ENCODE measurements around the gene ARHGEF7. TPM values are rescaled to one million over a fixed set of nuclear protein-coding genes. Genes with fewer than 3 reads are reported as not detected.

The ARHGEF7 gene
- total RNA-seq, 5 donors from 2014 or later (not counting 1 experiment from before 2014, with no cell fraction given): 68.0 to 85.8 (median 83.7) TPM

DNA sequence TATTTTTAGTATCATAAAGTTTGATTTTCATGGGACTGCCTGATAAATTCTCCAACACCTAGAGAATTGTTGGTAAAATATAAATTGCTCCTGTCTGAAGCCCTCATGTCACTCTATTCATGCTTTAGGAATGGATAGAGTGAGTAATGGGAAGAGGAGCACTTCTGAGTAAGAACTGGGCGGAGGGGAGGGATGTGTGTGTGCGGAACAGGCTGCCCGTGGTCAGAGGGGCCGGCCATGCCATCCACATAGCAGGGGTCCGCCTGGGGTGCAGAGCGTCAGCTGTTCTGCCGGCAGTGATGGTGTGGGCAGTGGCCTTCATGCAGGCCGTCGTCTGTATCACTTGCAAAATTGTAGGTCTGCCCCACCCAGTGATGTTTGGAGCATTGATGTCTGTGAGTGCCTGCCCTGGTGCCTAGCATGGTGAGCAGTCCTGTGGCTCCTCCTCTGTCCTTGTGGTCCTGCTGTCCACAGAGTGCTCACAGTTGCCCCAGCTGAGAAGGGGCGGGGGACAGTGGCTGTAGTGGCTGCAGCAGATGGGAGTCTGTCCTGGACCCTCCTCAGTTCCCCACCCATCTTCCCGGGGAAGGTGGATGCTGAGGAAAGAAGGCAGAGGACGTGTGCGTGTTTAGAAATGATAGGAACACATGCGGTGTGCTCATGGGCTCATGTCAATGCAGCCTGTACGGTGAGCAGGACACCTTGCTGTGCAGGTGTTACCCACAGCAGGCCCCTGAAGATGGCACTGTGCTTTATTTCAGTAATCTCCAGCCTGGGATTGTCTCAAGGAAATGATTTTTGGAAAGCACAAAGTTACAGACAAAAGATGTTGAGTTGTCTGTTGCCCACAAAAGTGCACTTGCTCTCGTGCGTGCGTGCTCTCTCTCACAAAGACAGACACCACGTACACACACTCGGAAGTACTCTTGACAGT, 155.9 kb downstream of the ARHGEF7 start:
- H3K4me3 Mint-ChIP-seq: no peak overlapping the region
- Histone ChIP-seq H3K27ac (ENCODE audit: low read length) (no peak overlapping the region), H3K9me3 (no peaks in the 10 kb centered on the region), H3K36me3 (ENCODE audit: control insufficient read depth in 2 of 2, extremely low read depth in 1 of 2, insufficient read depth in 1 of 2, low read length in 1 of 2) (peaks cover 14 to 64% of the 10 kb centered on the region in 2 donors), H3K27me3 (replicated peaks in 1 of 2; ENCODE audit: control insufficient read depth in 2 of 2, extremely low read depth in 1 of 2, insufficient read depth in 2 of 2, low read length in 1 of 2) (no peaks in the 10 kb centered on the region), H3K4me1 (ENCODE audit: control insufficient read depth in 1 of 2, extremely low read depth in 1 of 2, insufficient read depth in 2 of 2, low read length in 2 of 2) (no peaks in the 10 kb centered on the region), H3K4me3 (ENCODE audit: control insufficient read depth in 1 of 2, extremely low read depth in 1 of 2, low read length in 1 of 2) (no peak overlapping the region)
- DNase-seq (no peak), ATAC-seq (replicated peaks in 1 of 4) (no peak)
- H3K9me3 Mint-ChIP-seq: no peaks in the 10 kb centered on the region
- H3K36me3 Mint-ChIP-seq: peaks cover 68% of the 10 kb centered on the region
- no peaks in the 10 kb centered on the region for H3K27me3 Mint-ChIP-seq
- H3K27ac Mint-ChIP-seq: no peak overlapping the region
- CTCF ChIA-PET: no interaction called here
- POLR2A ChIA-PET: no interaction called here
- H3K4me1 Mint-ChIP-seq: peaks cover 0 to 6% (median 5%) of the 10 kb centered on the region in 3 donors
- 93% methylated on average over 13 of the region's 20 CpGs for WGBS (ENCODE audit: insufficient coverage)

DNA sequence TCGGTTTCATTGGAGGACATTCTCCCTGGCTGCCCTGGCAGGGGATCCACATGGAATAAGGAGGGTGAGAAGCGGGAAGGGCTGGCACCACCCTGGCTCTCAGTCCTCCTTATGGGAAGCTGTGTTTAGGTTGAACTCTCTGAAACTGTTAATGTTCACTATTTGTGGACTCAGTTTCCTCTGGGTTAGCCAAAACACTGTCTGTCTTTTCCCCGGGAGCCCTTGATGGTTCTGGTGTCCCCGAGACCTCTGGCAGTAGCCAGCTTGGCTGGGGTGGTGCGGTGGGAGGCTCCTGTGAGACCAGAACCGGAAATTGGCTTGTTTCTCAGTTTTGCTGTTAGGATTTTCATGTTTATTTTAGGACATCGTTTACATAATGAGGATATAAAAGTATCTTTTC, 157.0 kb downstream of the ARHGEF7 start:
- ChIA-PET CTCF (no interaction called here), POLR2A (no interaction called here)
- H3K27ac ChIP-seq (ENCODE audit: low read length): no peak overlapping the region
- H3K27me3 Mint-ChIP-seq: no peaks in the 10 kb centered on the region
- H3K36me3 Mint-ChIP-seq: peaks cover 69% of the 10 kb centered on the region
- peaks cover 0 to 5% (median 0%) of the 10 kb centered on the region in 3 donors for H3K4me1 Mint-ChIP-seq
- no peaks in the 10 kb centered on the region for H3K27me3 ChIP-seq (replicated peaks in 1 of 2; ENCODE audit: control insufficient read depth in 2 of 2, extremely low read depth in 1 of 2, insufficient read depth in 2 of 2, low read length in 1 of 2)
- no peak overlapping the region for H3K4me3 ChIP-seq (ENCODE audit: control insufficient read depth in 1 of 2, extremely low read depth in 1 of 2, low read length in 1 of 2)
- DNase-seq (no peak), ATAC-seq (replicated peaks in 1 of 4) (no peak)
- WGBS (ENCODE audit: insufficient coverage): 98% methylated on average over 6 of the region's 7 CpGs
- H3K4me1 ChIP-seq (ENCODE audit: control insufficient read depth in 1 of 2, extremely low read depth in 1 of 2, insufficient read depth in 2 of 2, low read length in 2 of 2): no peaks in the 10 kb centered on the region
- no peak overlapping the region for H3K4me3 Mint-ChIP-seq
- H3K9me3 ChIP-seq: no peaks in the 10 kb centered on the region
- peaks cover 14 to 69% of the 10 kb centered on the region in 2 donors for H3K36me3 ChIP-seq (ENCODE audit: control insufficient read depth in 2 of 2, extremely low read depth in 1 of 2, insufficient read depth in 1 of 2, low read length in 1 of 2)
- H3K27ac Mint-ChIP-seq: no peak overlapping the region
- no peaks in the 10 kb centered on the region for H3K9me3 Mint-ChIP-seq

DNA sequence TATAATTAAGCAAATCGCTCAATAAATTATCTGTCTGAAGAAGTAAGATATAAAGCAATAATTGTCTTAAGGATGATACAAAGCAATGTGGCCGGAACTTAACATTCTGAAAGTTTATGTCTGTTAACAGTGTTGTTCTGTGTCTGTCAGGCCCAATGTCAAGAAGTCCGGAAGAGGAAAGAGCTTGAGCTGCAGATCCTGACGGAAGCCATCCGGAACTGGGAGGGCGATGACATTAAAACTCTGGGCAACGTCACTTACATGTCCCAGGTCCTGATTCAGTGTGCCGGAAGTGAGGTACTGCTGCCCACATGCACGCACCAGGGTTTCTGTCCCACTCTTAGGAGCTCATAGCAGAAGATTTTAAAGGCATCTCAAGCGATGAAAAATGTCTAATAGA, 160.3 kb downstream of the ARHGEF7 start:
- H3K36me3 Mint-ChIP-seq: peaks cover 73% of the 10 kb centered on the region
- no peak for ATAC-seq (replicated peaks in 1 of 4)
- no peak overlapping the region for H3K27ac Mint-ChIP-seq
- WGBS (ENCODE audit: insufficient coverage): 95% methylated on average over 7 of the region's 10 CpGs
- H3K4me3 Mint-ChIP-seq: no peak overlapping the region
- H3K4me1 ChIP-seq (ENCODE audit: control insufficient read depth in 1 of 2, extremely low read depth in 1 of 2, insufficient read depth in 2 of 2, low read length in 2 of 2): no peaks in the 10 kb centered on the region
- H3K4me1 Mint-ChIP-seq: peaks cover 0 to 1% (median 0%) of the 10 kb centered on the region in 3 donors
- CTCF ChIA-PET: no interaction called here
- H3K9me3 Mint-ChIP-seq: no peaks in the 10 kb centered on the region
- peaks cover 6 to 72% of the 10 kb centered on the region in 2 donors for H3K36me3 ChIP-seq (ENCODE audit: control insufficient read depth in 2 of 2, extremely low read depth in 1 of 2, insufficient read depth in 1 of 2, low read length in 1 of 2)
- no peak overlapping the region for H3K4me3 ChIP-seq (ENCODE audit: control insufficient read depth in 1 of 2, extremely low read depth in 1 of 2, low read length in 1 of 2)
- no peak overlapping the region for H3K27ac ChIP-seq (ENCODE audit: low read length)
- no peaks in the 10 kb centered on the region for H3K27me3 ChIP-seq (replicated peaks in 1 of 2; ENCODE audit: control insufficient read depth in 2 of 2, extremely low read depth in 1 of 2, insufficient read depth in 2 of 2, low read length in 1 of 2)
- POLR2A ChIA-PET: no interaction called here
- no peaks in the 10 kb centered on the region for H3K27me3 Mint-ChIP-seq
- no peak for DNase-seq
- no peaks in the 10 kb centered on the region for H3K9me3 ChIP-seq

DNA sequence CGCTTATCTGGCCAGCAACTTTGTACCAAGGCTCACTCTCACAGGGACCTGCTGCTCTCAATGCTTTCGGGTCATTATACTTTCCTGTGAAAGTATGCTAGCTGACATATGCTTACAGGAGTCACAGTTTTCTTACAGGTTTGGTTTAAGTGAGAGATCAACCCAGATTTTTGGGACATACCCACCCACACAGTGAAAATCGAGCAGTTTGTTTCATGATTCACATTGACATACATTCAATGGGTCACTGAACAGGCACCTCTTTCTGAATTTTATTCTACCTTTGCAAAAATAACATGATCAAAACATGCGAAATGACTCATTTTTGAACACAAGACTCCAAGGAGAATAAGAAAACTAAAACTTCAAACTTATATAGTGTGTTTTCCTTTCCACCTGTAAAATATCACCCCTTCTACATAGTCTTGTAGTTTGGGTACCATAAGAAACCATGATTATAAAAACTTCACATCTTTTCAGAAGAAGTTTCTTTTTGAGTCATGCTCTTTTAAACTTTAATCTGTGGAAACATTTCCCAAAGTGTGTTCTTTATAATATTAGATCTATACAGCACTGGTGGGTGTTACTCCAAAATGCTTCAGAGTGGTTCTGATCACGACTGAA, 161.0 kb downstream of the ARHGEF7 start:
- CTCF ChIA-PET: no interaction called here
- WGBS (ENCODE audit: insufficient coverage): 29% methylated on average over 1 of the region's 5 CpGs

DNA sequence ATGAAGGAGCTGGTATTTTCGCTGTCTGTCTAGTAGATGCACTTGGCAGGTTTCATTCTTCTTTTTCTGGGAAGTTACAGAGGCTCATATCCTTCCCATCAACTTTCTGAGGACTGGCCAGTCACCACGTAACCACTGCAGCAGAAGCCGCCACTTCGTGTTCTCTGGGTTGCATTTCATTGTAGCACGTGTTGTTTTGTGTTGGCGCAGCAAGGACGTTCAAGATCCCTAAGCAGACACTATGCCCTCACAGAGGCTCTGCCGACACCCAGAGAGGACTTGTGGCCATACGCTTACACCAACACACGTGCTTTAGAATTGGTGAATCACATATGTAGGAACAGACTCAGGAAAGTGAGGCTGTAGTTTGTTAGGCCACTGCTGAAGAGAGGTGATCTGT, 163.1 kb downstream of the ARHGEF7 start:
- Histone ChIP-seq H3K9me3 (no peaks in the 10 kb centered on the region), H3K4me1 (ENCODE audit: control insufficient read depth in 1 of 2, extremely low read depth in 1 of 2, insufficient read depth in 2 of 2, low read length in 2 of 2) (no peaks in the 10 kb centered on the region), H3K36me3 (ENCODE audit: control insufficient read depth in 2 of 2, extremely low read depth in 1 of 2, insufficient read depth in 1 of 2, low read length in 1 of 2) (peaks cover 3 to 84% of the 10 kb centered on the region in 2 donors), H3K27ac (ENCODE audit: low read length) (no peak overlapping the region), H3K4me3 (ENCODE audit: control insufficient read depth in 1 of 2, extremely low read depth in 1 of 2, low read length in 1 of 2) (no peak overlapping the region), H3K27me3 (replicated peaks in 1 of 2; ENCODE audit: control insufficient read depth in 2 of 2, extremely low read depth in 1 of 2, insufficient read depth in 2 of 2, low read length in 1 of 2) (no peaks in the 10 kb centered on the region)
- Mint-ChIP-seq H3K27ac (no peak overlapping the region), H3K9me3 (no peaks in the 10 kb centered on the region), H3K4me3 (no peak overlapping the region), H3K27me3 (no peaks in the 10 kb centered on the region), H3K4me1 (no peaks in the 10 kb centered on the region), H3K36me3 (peaks cover 73% of the 10 kb centered on the region)
- CTCF ChIA-PET: no interaction called here
- DNase-seq (no peak), ATAC-seq (replicated peaks in 1 of 4) (no peak)
- POLR2A ChIA-PET: no interaction called here
- 93% methylated on average over 5 of the region's 10 CpGs for WGBS (ENCODE audit: insufficient coverage)

More for the DNA sequence above, 161.0 kb downstream of the ARHGEF7 start:
- Mint-ChIP-seq H3K36me3 (peaks cover 74% of the 10 kb centered on the region), H3K4me1 (no peaks in the 10 kb centered on the region), H3K27ac (no peak overlapping the region), H3K27me3 (no peaks in the 10 kb centered on the region), H3K4me3 (no peak overlapping the region), H3K9me3 (no peaks in the 10 kb centered on the region)
- no peak for ATAC-seq (replicated peaks in 1 of 4)
- POLR2A ChIA-PET: no interaction called here
- Histone ChIP-seq H3K4me1 (ENCODE audit: control insufficient read depth in 1 of 2, extremely low read depth in 1 of 2, insufficient read depth in 2 of 2, low read length in 2 of 2) (no peaks in the 10 kb centered on the region), H3K27ac (ENCODE audit: low read length) (no peak overlapping the region), H3K4me3 (ENCODE audit: control insufficient read depth in 1 of 2, extremely low read depth in 1 of 2, low read length in 1 of 2) (no peak overlapping the region), H3K36me3 (ENCODE audit: control insufficient read depth in 2 of 2, extremely low read depth in 1 of 2, insufficient read depth in 1 of 2, low read length in 1 of 2) (peaks cover 6 to 72% of the 10 kb centered on the region in 2 donors), H3K27me3 (replicated peaks in 1 of 2; ENCODE audit: control insufficient read depth in 2 of 2, extremely low read depth in 1 of 2, insufficient read depth in 2 of 2, low read length in 1 of 2) (no peaks in the 10 kb centered on the region), H3K9me3 (no peaks in the 10 kb centered on the region)
- no peak for DNase-seq

DNA sequence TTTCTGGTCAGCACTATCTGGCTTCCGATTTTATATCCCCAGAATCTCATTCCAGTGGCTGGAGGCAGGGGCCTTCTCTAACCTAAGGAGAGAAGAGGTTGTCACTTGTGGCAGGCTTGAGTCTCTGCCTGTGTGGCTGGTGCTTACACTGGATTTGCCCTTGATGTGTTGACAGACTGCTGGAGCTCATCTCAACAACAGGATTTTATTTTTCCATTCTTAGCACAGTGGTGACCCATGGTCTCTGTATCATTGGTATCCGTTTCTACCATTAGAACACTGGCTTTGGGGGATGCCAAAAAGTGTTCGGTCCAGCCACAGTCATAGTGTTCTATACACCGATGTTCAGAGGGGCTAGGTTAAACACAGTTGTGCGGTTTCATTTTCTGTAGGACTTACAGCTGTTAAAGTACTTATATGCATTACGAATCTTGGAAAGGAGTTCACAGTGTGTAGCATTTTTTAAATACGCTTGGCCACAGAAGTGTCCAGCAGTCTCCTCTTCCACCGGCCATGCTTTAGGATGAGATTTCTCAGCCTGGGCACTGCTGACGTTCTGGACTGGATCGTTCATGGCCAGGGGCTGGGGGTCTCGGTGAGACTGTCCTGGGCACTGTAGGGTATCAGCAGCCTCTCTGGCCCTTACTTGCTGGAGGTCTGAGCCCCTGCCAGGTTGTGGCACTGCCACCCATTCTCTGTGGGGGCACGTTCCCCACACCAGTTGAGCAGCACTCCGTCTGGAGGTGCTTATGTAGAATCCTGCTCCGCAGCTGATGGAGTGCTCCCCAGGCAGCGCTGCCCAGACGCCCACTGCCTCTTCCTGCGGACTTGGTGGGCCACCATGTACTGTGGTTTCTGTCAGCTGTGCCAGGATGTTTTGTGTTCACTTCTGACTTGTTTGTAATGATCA, 163.9 kb downstream of the ARHGEF7 start:
- 93% methylated on average over 15 of the region's 17 CpGs for WGBS (ENCODE audit: insufficient coverage)
- H3K27ac ChIP-seq (ENCODE audit: low read length): no peak overlapping the region
- ChIA-PET POLR2A (no interaction called here), CTCF (no interaction called here)
- ATAC-seq (replicated peaks in 1 of 4) (no peak), DNase-seq (no peak)
- peaks cover 77% of the 10 kb centered on the region for H3K36me3 Mint-ChIP-seq
- H3K27me3 ChIP-seq (replicated peaks in 1 of 2; ENCODE audit: control insufficient read depth in 2 of 2, extremely low read depth in 1 of 2, insufficient read depth in 2 of 2, low read length in 1 of 2): no peaks in the 10 kb centered on the region
- H3K27ac Mint-ChIP-seq: no peak overlapping the region
- peaks cover 6 to 85% of the 10 kb centered on the region in 2 donors for H3K36me3 ChIP-seq (ENCODE audit: control insufficient read depth in 2 of 2, extremely low read depth in 1 of 2, insufficient read depth in 1 of 2, low read length in 1 of 2)
- H3K9me3 Mint-ChIP-seq: no peaks in the 10 kb centered on the region
- no peaks in the 10 kb centered on the region for H3K9me3 ChIP-seq
- H3K4me1 Mint-ChIP-seq: no peaks in the 10 kb centered on the region
- H3K4me3 ChIP-seq (ENCODE audit: control insufficient read depth in 1 of 2, extremely low read depth in 1 of 2, low read length in 1 of 2): no peak overlapping the region
- no peaks in the 10 kb centered on the region for H3K4me1 ChIP-seq (ENCODE audit: control insufficient read depth in 1 of 2, extremely low read depth in 1 of 2, insufficient read depth in 2 of 2, low read length in 2 of 2)
- no peaks in the 10 kb centered on the region for H3K27me3 Mint-ChIP-seq
- no peak overlapping the region for H3K4me3 Mint-ChIP-seq
